H7 (cell line): ENCODE data around the gene JSRP1. TPM values are rescaled to one million over a fixed set of nuclear protein-coding genes. Genes with fewer than 3 reads are reported as not detected.

ENCODE experiments used
- DNase-seq: peaks from one replicate; pipeline ENCODE4 v3.0.0; 2012
- H3K27me3 ChIP-seq: 2 replicates; pipeline ENCODE4 v1.6.0; 2011; ENCODE audit warnings: mild to moderate bottlenecking, low read length; ENCODE audit not compliant: control insufficient read depth, insufficient read depth
- H3K36me3 ChIP-seq: replicated peaks from 2 replicates; pipeline ENCODE4 v1.5.1; 2011; ENCODE audit warnings: low read length; ENCODE audit not compliant: control insufficient read depth, insufficient read depth
- H3K4me3 ChIP-seq: 2 replicates; pipeline ENCODE4 v1.5.1; 2011; ENCODE audit warnings: low read depth, mild to moderate bottlenecking, control low read depth, low read length, moderate library complexity; ENCODE audit not compliant: insufficient read depth
- total RNA-seq: library from RNA; depleted of rRNA; stranded (reverse); fragments of >200 nt; shearing (Covaris generic); gene quantifications from 2 replicates; pipeline ENCODE4 v1.2.3, GENCODE V29; 2014

JSRP1 gene
- total RNA-seq, 1 experiment from 2014 or later, result not detected

GRCh38 chr19:2219726-2220125 is 36.5 kb downstream of the JSRP1 start:
- no peak overlapping the region for H3K4me3 ChIP-seq
- no peaks in the 10 kb centered on the region for H3K27me3 ChIP-seq
- H3K36me3 ChIP-seq, result peaks cover 13% of the 10 kb centered on the region
- DNase-seq, result no peak

- Histone ChIP-seq H3K36me3 (peaks cover 13% of the 10 kb centered on the region), H3K27me3 (no peaks in the 10 kb centered on the region), H3K4me3 (no peak overlapping the region)
- DNase-seq, result no peak
These were observed 38.6 kb downstream of the JSRP1 start for GRCh38 chr19:2217591-2217990.

GRCh38 chr19:2216361-2217225 is 39.6 kb downstream of the JSRP1 start:
- Histone ChIP-seq H3K4me3 (no peak overlapping the region), H3K27me3 (no peaks in the 10 kb centered on the region), H3K36me3 (peaks cover 17% of the 10 kb centered on the region)
- no peak for DNase-seq

GRCh38 chr19:2215281-2215751 is 40.9 kb downstream of the JSRP1 start:
- no peak overlapping the region for H3K4me3 ChIP-seq
- peak; percentile 94 for DNase-seq
- H3K36me3 ChIP-seq, result peaks cover 22% of the 10 kb centered on the region
- H3K27me3 ChIP-seq, result no peaks in the 10 kb centered on the region

- H3K36me3 ChIP-seq, result peaks cover 21% of the 10 kb centered on the region
- no peak for DNase-seq
- H3K4me3 ChIP-seq, result no peak overlapping the region
- H3K27me3 ChIP-seq, result no peaks in the 10 kb centered on the region
These were observed 42.0 kb downstream of the JSRP1 start for GRCh38 chr19:2214251-2214650.

- H3K36me3 ChIP-seq, result peaks cover 21% of the 10 kb centered on the region
- no peaks in the 10 kb centered on the region for H3K27me3 ChIP-seq
- no peak for DNase-seq
- H3K4me3 ChIP-seq, result no peak overlapping the region
These were observed 42.4 kb downstream of the JSRP1 start for GRCh38 chr19:2213799-2214198.

GRCh38 chr19:2212861-2213711 is 43.1 kb downstream of the JSRP1 start:
- Histone ChIP-seq H3K36me3 (peaks cover 21% of the 10 kb centered on the region), H3K4me3 (no peak overlapping the region), H3K27me3 (no peaks in the 10 kb centered on the region)
- DNase-seq, result no peak

- no peak for DNase-seq
- Histone ChIP-seq H3K27me3 (no peaks in the 10 kb centered on the region), H3K4me3 (no peak overlapping the region), H3K36me3 (peaks cover 14% of the 10 kb centered on the region)
These were observed 45.1 kb downstream of the JSRP1 start for GRCh38 chr19:2210987-2211740.

GRCh38 chr19:2210206-2210605 is 46.0 kb downstream of the JSRP1 start:
- no peak for DNase-seq
- peaks cover 13% of the 10 kb centered on the region for H3K36me3 ChIP-seq
- no peak overlapping the region for H3K4me3 ChIP-seq
- H3K27me3 ChIP-seq, result no peaks in the 10 kb centered on the region

GRCh38 chr19:2209408-2209807 is 46.8 kb downstream of the JSRP1 start:
- H3K4me3 ChIP-seq, result no peak overlapping the region
- H3K36me3 ChIP-seq, result peaks cover 9% of the 10 kb centered on the region
- H3K27me3 ChIP-seq, result no peaks in the 10 kb centered on the region
- DNase-seq, result peak; percentile 62

- DNase-seq, result peak; percentile 72
- no peaks in the 10 kb centered on the region for H3K27me3 ChIP-seq
- H3K4me3 ChIP-seq, result no peak overlapping the region
- H3K36me3 ChIP-seq, result peaks cover 10% of the 10 kb centered on the region
These were observed 47.2 kb downstream of the JSRP1 start for GRCh38 chr19:2208975-2209374.

- DNase-seq, result no peak
- no peak overlapping the region for H3K4me3 ChIP-seq
- H3K27me3 ChIP-seq, result no peaks in the 10 kb centered on the region
- peaks cover 11% of the 10 kb centered on the region for H3K36me3 ChIP-seq
These were observed 48.0 kb downstream of the JSRP1 start for GRCh38 chr19:2207991-2208860.

- Histone ChIP-seq H3K27me3 (no peaks in the 10 kb centered on the region), H3K36me3 (peaks cover 11% of the 10 kb centered on the region), H3K4me3 (no peak overlapping the region)
- DNase-seq, result peak; percentile 60
These were observed 49.2 kb downstream of the JSRP1 start for GRCh38 chr19:2207008-2207407.
